CD4-positive, alpha-beta T cell (primary cell): ENCODE results near the gene SUPT5H. TPM values are rescaled to one million over a fixed set of nuclear protein-coding genes. Genes with fewer than 3 reads are reported as not detected.
A peak's percentile ranks its signal among the peaks of the same experiment; 100 is the strongest.

Experiments used
- ATAC-seq: fragments of 200-7000 bp; cut with Tn5 transposase; one replicate; pipeline ENCODE4 v1.10.0; 2022; ENCODE audit warnings: mild to moderate bottlenecking; ENCODE audit not compliant: poor library complexity
- CTCF ChIA-PET: fragments of 350-600 bp; sonication (Branson Sonifier 250); formaldehyde crosslinking; loops from one replicate; lab custom pipeline; 2021; ENCODE audit warnings: antibody characterized with exemption, inconsistent platforms; lab: Charles Lee
- POLR2A ChIA-PET: fragments of 350-600 bp; sonication (Branson Sonifier 250); formaldehyde crosslinking; loops from one replicate; lab custom pipeline; 2021; ENCODE audit warnings: antibody characterized with exemption, inconsistent platforms; lab: Charles Lee
- DNase-seq, 14 experiments: peaks; one replicate each; pipeline ENCODE4 v3.0.0-alpha.2; 2013 to 2020; ENCODE audit warnings: mixed read lengths in 2 of 14
- H3K27ac ChIP-seq, 2 donors: one replicate each; pipeline versions ENCODE4 v1.5.1 to v1.7.0; 2013; ENCODE audit warnings: low read length in 2 of 2, low read depth in 1 of 2, mild to moderate bottlenecking in 1 of 2
- H3K27me3 ChIP-seq, 2 experiments: 1 replicate in 1 of 2; 2 replicates in 1 of 2; pipeline versions ENCODE4 v1.6.1 to v1.7.0; 2013; ENCODE audit warnings: low read length in 2 of 2, control low read depth in 1 of 2, mild to moderate bottlenecking in 1 of 2, moderate library complexity in 1 of 2; ENCODE audit not compliant: insufficient read depth in 2 of 2, control insufficient read depth in 1 of 2
- H3K36me3 ChIP-seq: one replicate; pipeline ENCODE4 v1.6.1; 2013; ENCODE audit warnings: low read length, control low read depth; ENCODE audit not compliant: insufficient read depth
- H3K4me1 ChIP-seq: one replicate; pipeline ENCODE4 v1.6.1; 2013; ENCODE audit warnings: low read length, control low read depth; ENCODE audit not compliant: insufficient read depth
- H3K4me3 ChIP-seq: one replicate; pipeline ENCODE4 v1.5.1; 2013; ENCODE audit warnings: mild to moderate bottlenecking, low read length, moderate library complexity
- H3K9me3 ChIP-seq, 2 experiments: 1 replicate in 1 of 2; 2 replicates in 1 of 2; pipeline versions ENCODE4 v1.6.1 to v1.7.0; 2013; ENCODE audit warnings: low read length in 2 of 2, mild to moderate bottlenecking in 2 of 2, control low read depth in 1 of 2, moderate library complexity in 1 of 2; ENCODE audit not compliant: control insufficient read depth in 1 of 2, insufficient read depth in 1 of 2
- H3K27ac Mint-ChIP-seq: one replicate; pipeline ENCODE4 v1.8.0; 2020; ENCODE audit warnings: mixed read lengths
- H3K27me3 Mint-ChIP-seq: one replicate; pipeline ENCODE4 v1.8.0; 2021; ENCODE audit warnings: mixed read lengths
- H3K36me3 Mint-ChIP-seq: one replicate; pipeline ENCODE4 v1.8.0; 2021; ENCODE audit warnings: low read depth, mixed read lengths
- H3K4me1 Mint-ChIP-seq: one replicate; pipeline ENCODE4 v1.8.0; 2021; ENCODE audit warnings: low read depth, mixed read lengths
- H3K4me3 Mint-ChIP-seq: one replicate; pipeline ENCODE4 v1.8.0; 2020; ENCODE audit warnings: mild to moderate bottlenecking, mixed read lengths
- H3K9me3 Mint-ChIP-seq: one replicate; pipeline ENCODE4 v1.8.0; 2020; ENCODE audit warnings: mixed read lengths
- CTCF ChIP-seq: fragments of 200-600 bp; IDR thresholded peaks from one replicate; pipeline ENCODE4 v1.8.0; 2022; ENCODE audit warnings: antibody characterized with exemption, mild to moderate bottlenecking
- intact Hi-C, 2 experiments: fragments of 100-400 bp; cut with DNase I in 1 of 2; cut with micrococcal nuclease in 1 of 2; formaldehyde crosslinking; loops; one replicate each; pipeline versions ENCODE4 v1.15.1 to v1.9.0; 2023 to 2025; cut with DNase I, micrococcal nuclease
- total RNA-seq, 174 experiments: library from RNA in 2 of 174; stranded (reverse) in 2 of 174; gene quantifications; one replicate each; pipeline ENCODE4 v1.2.3 and lab custom pipeline; 2021 to 2026

SUPT5H gene
- total RNA-seq, 2 experiments from 2014 or later = 322 to 333 TPM

DNA sequence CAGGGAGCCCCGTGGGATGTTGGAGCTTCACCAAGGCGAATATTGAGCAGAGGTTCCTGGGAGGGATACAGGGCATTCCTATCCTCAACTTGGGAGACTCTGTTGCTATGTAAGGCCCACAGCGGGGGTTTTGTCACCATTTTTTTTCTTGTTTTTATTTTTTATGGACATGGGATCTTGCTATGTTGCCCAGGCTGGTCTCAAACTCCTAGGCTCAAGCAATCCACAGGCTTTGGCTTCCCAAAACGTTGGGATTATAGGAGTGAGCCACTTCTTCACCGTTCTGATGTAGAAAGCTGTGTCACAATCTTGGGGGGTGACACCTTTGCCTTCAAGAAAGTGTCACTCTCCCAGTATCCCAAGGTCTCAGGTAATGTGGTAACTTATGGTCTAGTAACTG lies 56.0 kb downstream of the SUPT5H start:
- Histone ChIP-seq H3K27ac (no peak overlapping the region), H3K27me3 (peaks cover 55 to 76% of the 10 kb centered on the region in 2 experiments), H3K9me3 (peaks cover 0 to 20% of the 10 kb centered on the region in 2 experiments), H3K4me3 (no peak overlapping the region), H3K36me3 (no peaks in the 10 kb centered on the region), H3K4me1 (peaks cover 30% of the 10 kb centered on the region)
- Mint-ChIP-seq H3K9me3 (no peaks in the 10 kb centered on the region), H3K4me1 (peaks cover 38% of the 10 kb centered on the region), H3K4me3 (no peak overlapping the region), H3K27ac (no peak overlapping the region), H3K36me3 (no peaks in the 10 kb centered on the region), H3K27me3 (peaks cover 74% of the 10 kb centered on the region)
- intact Hi-C loops = no loop called here
- DNase-seq (no peak), ATAC-seq (no peak)
- ChIA-PET POLR2A (no interaction called here), CTCF (interaction anchor here (1.4 kb wide), 1 partner anchor 27 kb away, joined by 3 read pairs; no protein-coding TSS in a partner anchor)
- TF ChIP-seq CTCF = no peak

- DNase-seq = peak; percentile 56 to 94 (median 72)
- H3K4me3 Mint-ChIP-seq = no peak overlapping the region
These were observed 57.4 kb downstream of the SUPT5H start for GRCh38 chr19:39502640-39503417.

GRCh38 chr19:39506598-39506943 lies 61.2 kb downstream of the SUPT5H start:
- TF ChIP-seq CTCF = no peak
- no peak overlapping the region for H3K27ac Mint-ChIP-seq
- H3K27me3 ChIP-seq = peaks cover 45 to 51% of the 10 kb centered on the region in 2 experiments
- peaks cover 68% of the 10 kb centered on the region for H3K27me3 Mint-ChIP-seq
- DNase-seq (no peak), ATAC-seq (no peak)
- H3K9me3 Mint-ChIP-seq = no peaks in the 10 kb centered on the region
- CTCF ChIA-PET = interaction anchor here (0.8 kb wide), 1 partner anchor 32 kb away, joined by 3 read pairs; no protein-coding TSS in a partner anchor
- no peak overlapping the region for H3K27ac ChIP-seq
- peaks cover 0 to 13% of the 10 kb centered on the region in 2 experiments for H3K9me3 ChIP-seq
- no peaks in the 10 kb centered on the region for H3K36me3 ChIP-seq
- peak overlapping the region; percentile 71 for H3K4me3 Mint-ChIP-seq
- H3K4me1 Mint-ChIP-seq = peaks cover 38% of the 10 kb centered on the region
- POLR2A ChIA-PET = interaction anchor here (1.5 kb wide), 1 partner anchor 71 kb away, joined by 4 read pairs; the partner anchor contains the start of gene RPS16
- peaks cover 23% of the 10 kb centered on the region for H3K4me1 ChIP-seq
- H3K4me3 ChIP-seq = no peak overlapping the region
- no peaks in the 10 kb centered on the region for H3K36me3 Mint-ChIP-seq
- intact Hi-C loops = no loop called here

More at GRCh38 chr19:39502640-39503417, 57.4 kb downstream of the SUPT5H start:
- Mint-ChIP-seq H3K4me1 (peaks cover 48% of the 10 kb centered on the region), H3K27ac (no peak overlapping the region), H3K27me3 (peaks cover 82% of the 10 kb centered on the region), H3K36me3 (no peaks in the 10 kb centered on the region), H3K9me3 (no peaks in the 10 kb centered on the region)
- peaks cover 40% of the 10 kb centered on the region for H3K4me1 ChIP-seq
- POLR2A ChIA-PET = interaction anchor here (1.1 to 1.3 kb wide), 3 partner anchors 41 to 104 kb away, joined by 3 to 4 read pairs (median 3); partner anchors contain the start of gene SUPT5H
- no peak overlapping the region for H3K27ac ChIP-seq
- peak; percentile 68 for TF ChIP-seq CTCF
- intact Hi-C loops = loop anchor here (2.0 kb wide), 1 partner anchor 62 kb away; no protein-coding TSS in a partner anchor
- peak; percentile 79 for ATAC-seq
- CTCF ChIA-PET = interaction anchor here (0.6 to 1.7 kb wide), 22 partner anchors 9 to 339 kb away, joined by 3 to 18 read pairs (median 4); partner anchors contain the start of genes EID2, EID2B, MED29 and PAF1
- peaks cover 63 to 77% of the 10 kb centered on the region in 2 experiments for H3K27me3 ChIP-seq
- H3K36me3 ChIP-seq = no peaks in the 10 kb centered on the region
- no peak overlapping the region for H3K4me3 ChIP-seq
- peaks cover 0 to 19% of the 10 kb centered on the region in 2 experiments for H3K9me3 ChIP-seq
